NCI-H1694 (cell line): ENCODE data around the gene CNR1.
"Not testable (repeated sequence)": the region's sequence is repeated elsewhere in the genome, so short reads cannot be mapped to it uniquely, and the experiment has no call there.

Experiments
- DNase-seq: peaks from one replicate; lab custom pipeline; 2025; lab: John Stamatoyannopoulos, UW

CNR1 gene

DNA sequence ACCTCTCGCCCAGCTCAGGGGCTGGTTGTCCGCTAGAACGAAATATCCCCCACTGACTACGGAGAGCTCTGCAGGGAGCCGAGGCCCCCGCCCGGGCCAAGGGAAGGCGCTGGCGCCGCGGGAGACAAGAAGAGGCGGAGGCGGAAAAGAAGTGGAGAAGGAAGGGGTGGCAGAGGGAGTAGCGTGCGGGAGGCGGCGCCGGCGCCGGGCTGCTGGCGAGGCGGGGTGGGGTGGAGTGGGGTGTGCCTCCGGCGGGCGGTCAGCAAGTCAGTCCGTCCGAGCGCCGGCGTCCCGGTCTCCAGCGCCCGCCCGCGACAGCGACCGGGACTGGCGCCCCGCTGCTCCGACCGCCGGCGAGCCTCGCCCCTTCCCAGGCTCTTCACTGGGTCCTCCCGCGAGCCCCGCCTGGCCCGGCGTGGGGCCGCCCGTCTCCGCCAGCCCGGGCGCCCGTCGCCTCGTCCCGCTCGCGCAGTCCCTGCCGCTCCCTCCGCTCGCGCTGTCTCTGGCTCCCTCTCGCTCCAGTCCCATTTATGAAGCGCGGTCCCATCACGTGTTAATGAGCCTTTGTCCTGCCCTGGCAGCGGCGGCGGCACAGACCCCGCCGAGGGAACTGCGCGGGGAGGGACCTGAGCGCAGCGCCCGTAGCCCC lies at the start of gene CNR1:
Gene CNR1 (minus strand): TSS at position 504 of the 649 bp plus-strand sequence. CDS start 21,073 bp downstream, outside the sequence.
- DNase-seq = no peak

- DNase-seq = no peak
Measured at GRCh38 chr6:88211446-88211845, 45.3 kb upstream of the CNR1 start.

DNA sequence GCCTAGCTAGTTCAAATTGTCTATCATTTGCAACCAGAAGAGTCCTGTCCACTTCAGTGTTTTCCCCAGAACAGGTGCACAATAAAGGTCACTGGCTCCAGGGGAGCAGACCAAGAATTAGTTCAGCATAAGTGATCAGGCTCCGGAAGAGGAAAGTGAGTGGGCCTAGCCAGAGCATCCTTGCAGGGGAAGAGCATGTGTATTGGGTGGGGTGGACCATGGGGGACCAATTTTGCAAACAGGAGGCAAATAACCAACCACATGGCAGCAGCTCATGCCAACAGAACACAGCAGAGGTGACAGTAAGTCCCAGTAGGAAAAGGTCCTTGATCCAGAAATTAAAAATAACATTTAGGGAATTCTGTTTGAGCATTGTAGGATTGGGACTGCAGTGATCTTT lies 43.2 kb upstream of the CNR1 start:
- DNase-seq = no peak

DNA sequence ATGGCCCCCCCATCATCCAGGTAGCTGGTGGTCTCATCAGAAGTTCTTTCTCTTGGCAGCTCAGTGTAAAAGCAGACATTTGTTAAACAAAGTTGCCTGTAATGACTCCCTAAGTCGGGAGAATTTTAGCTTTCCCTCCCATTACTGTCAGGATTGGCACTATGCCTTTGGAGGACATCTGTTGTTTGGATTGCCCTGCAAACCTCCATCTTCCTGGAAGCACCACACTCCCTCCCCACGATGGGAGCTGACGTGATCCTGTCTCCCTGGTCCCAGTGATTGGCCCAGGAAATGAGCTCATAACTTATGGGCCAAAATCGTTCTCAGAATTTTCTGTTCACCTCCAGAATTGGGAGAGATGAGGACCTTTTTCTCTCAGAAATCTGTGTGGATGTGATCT lies 42.6 kb upstream of the CNR1 start:
- peak; percentile 85 for DNase-seq

- DNase-seq = not testable (repeated sequence)
Measured at GRCh38 chr6:88201734-88202133, 35.6 kb upstream of the CNR1 start.

DNA sequence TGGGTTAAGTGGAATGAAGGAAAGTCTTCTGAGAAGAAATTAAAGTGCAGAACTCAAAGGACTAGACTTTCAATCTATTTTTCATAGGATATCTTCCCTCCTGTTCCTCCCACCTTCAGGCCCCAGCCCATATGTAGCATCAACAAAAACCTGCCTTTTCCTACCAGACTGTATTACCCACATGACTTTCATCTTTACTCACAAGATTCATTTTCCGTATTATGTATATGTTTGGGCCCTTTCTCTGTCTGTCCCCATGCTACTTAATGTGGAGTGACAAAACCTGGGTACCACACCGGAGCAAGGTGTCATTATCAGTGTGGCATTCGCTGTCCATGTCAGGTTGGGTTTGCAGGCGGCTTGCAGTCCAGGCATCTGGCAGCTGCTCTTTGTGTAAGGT lies 18.8 kb upstream of the CNR1 start:
- no peak for DNase-seq

DNA sequence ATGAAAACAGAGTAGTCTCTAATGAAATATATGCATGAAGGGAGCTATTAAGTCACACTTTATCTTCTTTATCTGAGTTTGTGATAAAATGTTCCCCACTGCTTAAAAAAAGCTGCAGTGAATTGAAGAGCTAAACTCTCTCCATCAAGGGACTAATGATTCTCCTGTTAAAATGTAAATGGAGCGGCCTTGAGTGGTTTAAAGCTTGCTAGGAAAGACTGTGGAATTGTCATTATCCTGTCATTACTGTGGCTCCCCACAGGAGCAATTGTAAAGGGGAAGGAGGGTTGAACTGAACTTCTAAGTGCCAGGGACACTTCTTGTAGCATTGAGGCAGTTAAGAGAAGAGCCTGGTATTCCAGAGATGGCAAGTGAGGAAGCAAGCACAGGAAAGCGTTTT lies 17.3 kb upstream of the CNR1 start:
- DNase-seq = no peak

DNA sequence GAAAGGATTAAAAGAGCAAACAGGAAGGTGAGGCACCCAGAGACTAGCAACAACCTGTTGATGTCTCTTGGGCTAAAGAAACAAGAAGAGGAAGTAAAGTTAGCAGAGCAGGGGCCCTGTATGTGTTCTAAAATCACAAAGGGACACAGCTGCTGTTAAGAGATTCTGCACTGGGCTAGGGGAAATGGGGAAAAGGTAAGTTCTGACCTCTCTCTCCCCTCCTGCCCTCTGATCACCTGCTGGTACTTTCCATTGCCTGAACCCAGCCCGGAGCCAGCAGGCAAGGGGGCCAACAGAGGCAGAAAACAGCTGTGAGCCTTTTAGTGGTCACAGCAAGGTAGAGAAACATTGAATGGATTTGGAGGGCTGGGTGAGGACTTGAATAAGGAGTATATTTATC lies 13.5 kb upstream of the CNR1 start:
- DNase-seq = no peak

DNA sequence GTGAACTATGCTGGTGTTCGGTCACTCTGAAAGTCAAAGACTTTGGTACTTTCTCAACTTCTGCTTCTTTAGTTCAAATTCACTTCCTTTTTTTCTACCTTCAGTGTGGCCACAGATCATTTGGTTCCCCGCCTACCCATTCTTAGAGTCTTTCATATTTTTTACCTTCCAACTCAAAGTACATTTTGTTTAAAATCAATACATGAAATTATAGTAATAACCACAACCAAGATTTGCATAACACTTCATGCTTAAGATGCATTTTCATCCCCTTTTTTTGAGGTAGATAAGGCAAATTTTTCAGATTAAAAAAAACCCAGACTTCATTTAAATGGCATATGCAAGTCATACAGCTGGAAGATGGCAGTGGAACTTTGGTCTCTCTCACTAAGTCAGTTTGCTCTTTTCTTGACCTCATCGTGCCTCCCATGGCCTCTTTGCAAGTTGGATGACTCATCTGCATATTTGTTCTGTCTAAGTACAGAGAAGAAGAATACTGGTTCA lies 11.9 kb upstream of the CNR1 start:
- DNase-seq = no peak

GRCh38 chr6:88174906-88175305 lies 8.8 kb upstream of the CNR1 start:
- DNase-seq = no peak

GRCh38 chr6:88171312-88171711 lies 5.2 kb upstream of the CNR1 start:
- no peak for DNase-seq

DNA sequence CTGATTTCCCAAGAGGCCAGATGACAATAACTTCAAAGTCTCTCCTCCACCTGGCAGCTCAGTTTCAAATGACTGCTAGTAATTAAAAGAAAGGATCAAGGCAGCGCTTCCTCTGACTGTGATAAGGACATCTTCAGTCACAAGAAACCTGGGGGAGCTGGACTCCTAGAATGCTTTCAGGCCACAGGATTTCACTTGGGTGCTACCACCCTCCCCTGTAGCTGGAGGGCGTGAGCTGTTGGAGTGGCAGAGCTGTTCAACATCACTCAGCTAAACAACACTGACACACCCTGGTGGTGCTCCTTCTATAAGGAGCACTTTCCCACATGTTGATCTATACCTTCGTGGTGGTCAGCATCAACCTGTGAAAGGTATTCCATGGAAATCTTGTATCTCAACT lies 2.2 kb upstream of the CNR1 start:
- DNase-seq = no peak

DNA sequence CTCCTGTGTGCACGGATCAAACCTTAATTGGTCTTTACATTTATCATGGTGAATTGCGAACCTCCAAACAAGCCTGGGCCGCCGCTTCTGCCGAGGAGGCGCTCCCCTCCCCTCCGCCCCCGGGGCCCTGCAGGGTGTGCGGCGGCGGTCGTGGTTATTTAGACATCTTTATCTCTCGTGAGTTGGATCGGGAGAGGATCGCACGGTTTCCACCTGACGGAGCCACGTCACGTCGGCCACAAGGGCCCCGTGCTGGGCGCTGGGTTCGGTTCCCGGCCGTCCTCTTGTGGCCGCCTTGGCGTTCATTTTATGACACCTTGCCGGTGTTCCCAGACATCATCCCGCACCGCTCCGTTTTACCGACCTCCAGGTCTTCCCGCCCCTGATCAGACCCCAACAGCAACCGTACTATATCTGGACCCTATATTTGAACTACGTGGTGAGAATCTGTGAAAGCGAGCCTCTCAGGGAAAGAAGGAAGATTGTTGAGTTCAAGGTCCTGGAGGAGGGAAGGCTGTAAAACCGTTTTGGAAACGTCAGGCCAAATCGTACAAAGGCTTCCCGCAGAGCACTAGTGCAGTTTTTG lies 1.3 kb upstream of the CNR1 start:
- no peak for DNase-seq

DNA sequence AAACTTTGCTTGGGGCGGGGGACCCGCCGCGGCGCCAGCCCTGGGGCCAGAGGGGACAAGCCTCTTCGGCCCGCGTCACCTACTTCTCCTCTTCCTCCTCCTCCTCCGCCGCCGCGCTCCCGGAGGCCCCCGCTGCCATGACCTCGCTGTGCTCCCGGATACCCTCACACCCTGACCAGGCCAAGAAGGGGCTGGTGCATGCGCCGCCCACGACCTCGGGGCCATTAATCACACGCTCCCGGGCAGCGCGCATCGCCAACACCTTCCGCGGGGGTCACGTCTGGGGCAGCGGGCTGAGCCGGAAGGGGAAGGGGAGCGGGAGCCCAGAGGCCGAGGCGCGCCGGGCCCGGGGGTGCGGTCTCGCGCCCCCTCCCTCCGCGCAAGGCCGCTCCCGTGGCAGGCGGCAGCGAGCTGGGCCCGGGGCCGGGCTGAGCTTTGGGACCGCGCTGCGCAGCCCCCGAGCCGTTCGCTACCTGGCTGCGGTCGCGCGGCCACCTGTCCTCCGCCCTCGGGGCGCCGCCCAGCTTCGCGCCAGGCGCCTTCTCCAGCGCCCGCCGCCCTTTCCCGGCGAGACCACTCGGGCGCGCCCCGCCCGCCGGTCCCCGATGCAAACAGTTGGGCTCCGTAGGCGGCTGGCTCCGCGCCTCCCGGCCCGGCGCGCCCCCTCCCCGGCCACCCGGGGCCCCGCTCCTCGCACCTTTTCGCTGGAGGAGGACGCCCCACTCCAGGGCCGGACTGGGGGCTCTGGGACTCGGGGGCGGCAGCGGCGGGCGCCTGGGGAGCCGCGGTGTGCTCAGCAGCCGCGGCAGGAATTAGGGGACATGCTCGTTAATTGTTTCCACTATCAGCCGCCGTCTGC lies 575 bp upstream of the CNR1 start:
- DNase-seq = no peak

GRCh38 chr6:88165087-88165843 lies 882 bp downstream of the CNR1 start:
- DNase-seq = no peak

GRCh38 chr6:88164061-88164460 lies 2.1 kb downstream of the CNR1 start:
- no peak for DNase-seq

- no peak for DNase-seq
Measured at GRCh38 chr6:88163616-88164015, 2.5 kb downstream of the CNR1 start.

DNA sequence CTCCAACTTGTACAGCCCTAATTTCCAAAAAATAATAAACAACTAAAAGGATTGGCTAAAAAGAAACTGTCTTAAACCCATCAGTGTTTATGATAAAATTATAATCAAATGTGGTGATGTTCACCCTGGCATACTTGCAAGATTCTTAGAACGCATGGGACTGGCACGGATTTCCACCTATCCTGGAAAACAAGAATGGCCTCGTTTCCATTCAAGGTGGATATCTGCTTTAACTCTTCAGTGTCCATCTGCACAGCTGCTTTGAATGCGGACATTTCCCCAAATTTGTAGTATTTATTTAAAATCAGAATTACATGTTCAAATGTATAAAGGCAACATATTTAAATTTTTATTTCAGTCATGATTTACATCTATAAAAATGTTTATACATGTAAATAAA lies 4.2 kb downstream of the CNR1 start:
- no peak for DNase-seq

DNA sequence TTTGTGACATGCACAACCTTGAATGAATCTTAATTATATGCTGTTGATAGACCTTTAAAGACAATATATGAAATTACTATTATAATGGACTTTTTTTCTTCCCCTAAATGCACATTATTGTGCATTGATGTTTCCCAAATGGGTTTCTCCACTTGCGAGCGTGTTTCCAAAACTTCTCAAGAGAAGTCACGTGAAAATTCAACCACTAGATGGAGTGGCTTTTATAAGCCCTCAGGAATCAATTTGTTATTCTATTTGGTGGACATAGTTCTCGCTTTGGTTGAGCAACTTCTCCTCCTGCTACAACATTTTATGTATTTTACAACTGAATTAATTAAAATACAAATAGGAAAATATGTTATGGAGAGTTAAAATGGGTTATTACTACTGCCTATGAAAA lies 9.0 kb downstream of the CNR1 start:
- DNase-seq = no peak

DNA sequence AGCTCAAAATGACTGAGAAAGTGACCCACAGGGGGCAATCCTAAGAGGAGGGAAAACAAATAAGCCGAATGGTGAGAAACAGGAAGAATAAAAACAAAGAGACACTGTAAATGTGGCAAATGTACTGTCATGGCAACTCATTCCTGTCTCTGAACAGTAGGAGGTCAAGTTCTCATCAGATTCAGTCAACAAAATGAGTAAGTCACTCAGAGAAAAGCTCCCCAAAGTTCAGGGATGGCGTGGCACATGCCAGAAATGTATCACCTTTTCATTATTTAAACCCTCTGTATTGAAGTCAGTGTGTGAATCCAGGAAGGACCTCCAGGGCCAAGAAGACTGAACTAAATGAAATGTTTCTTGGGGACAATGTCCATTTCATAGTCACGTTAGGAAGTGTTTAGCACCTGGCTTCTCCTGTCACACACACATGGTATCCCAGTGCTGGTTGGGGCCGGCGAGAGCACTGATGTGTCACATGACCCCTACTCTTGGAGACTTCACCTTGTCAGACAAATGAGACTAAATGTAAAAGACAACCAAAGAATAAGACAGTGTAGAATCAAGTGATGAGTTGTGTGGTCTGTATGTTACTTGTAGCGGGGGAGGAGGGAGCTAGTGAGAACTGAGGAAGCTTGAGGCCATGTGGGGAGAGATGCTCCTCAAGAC lies 20.7 kb downstream of the CNR1 start:
- DNase-seq = no peak

GRCh38 chr6:88144637-88145297 lies 21.4 kb downstream of the CNR1 start:
- DNase-seq = no peak
